GM12878 (cell line): ENCODE results near the gene HEBP2. TPM values are rescaled to one million over a fixed set of nuclear protein-coding genes. Genes with fewer than 3 reads are reported as not detected.

Experiments used
- BCL3 ChIP-seq: IDR thresholded peaks from 2 replicates; pipeline ENCODE4 v1.6.1; 2011; ENCODE audit warnings: borderline replicate concordance, low read depth, mild to moderate bottlenecking, moderate library complexity, low read length; ENCODE audit not compliant: insufficient read depth, poor library complexity, severe bottlenecking
- BRCA1 ChIP-seq: IDR thresholded peaks from 2 replicates; pipeline ENCODE4 v1.6.1; 2011; ENCODE audit warnings: low read depth, low read length, improper control_type of control experiment
- CBX5 ChIP-seq: sonication (generic); IDR thresholded peaks from 2 replicates; pipeline ENCODE4 v1.6.1; 2016; ENCODE audit warnings: low read depth, moderate library complexity, mild to moderate bottlenecking, inconsistent platforms
- CEBPB ChIP-seq, 2 experiments: fragments of 150-350 bp in 1 of 2; IDR thresholded peaks; 2 replicates each; pipeline ENCODE4 v1.6.1; 2012 to 2014; ENCODE audit warnings: low read depth in 2 of 2, low read length in 2 of 2, borderline replicate concordance in 1 of 2, inconsistent platforms in 1 of 2
- CHD2 ChIP-seq: IDR thresholded peaks from 2 replicates; pipeline ENCODE4 v1.6.1; 2011; ENCODE audit warnings: low read depth, low read length, improper control_type of control experiment, borderline replicate concordance
- CREM ChIP-seq: IDR thresholded peaks from 2 replicates; pipeline ENCODE4 v1.6.1; 2014; ENCODE audit warnings: antibody characterized with exemption, low read depth
- E4F1 ChIP-seq: fragments of 450-650 bp; IDR thresholded peaks from 2 replicates; pipeline ENCODE4 v1.6.1; 2018; ENCODE audit warnings: borderline replicate concordance, mild to moderate bottlenecking; ENCODE audit not compliant: partially characterized antibody
- EGR1 ChIP-seq, 2 experiments: IDR thresholded peaks; 1 replicate in 1 of 2; 2 replicates in 1 of 2; pipeline ENCODE4 v1.6.1; 2011 to 2012; ENCODE audit warnings: low read depth in 2 of 2, low read length in 2 of 2, borderline replicate concordance in 1 of 2, mild to moderate bottlenecking in 1 of 2, moderate library complexity in 1 of 2
- ESRRA ChIP-seq: IDR thresholded peaks from 2 replicates; pipeline ENCODE4 v1.6.1; 2012; ENCODE audit warnings: mild to moderate bottlenecking, low read length, improper control_type of control experiment
- IRF4 ChIP-seq: IDR thresholded peaks from 2 replicates; pipeline ENCODE4 v1.6.1; 2011; ENCODE audit warnings: low read depth, low read length
- KDM1A ChIP-seq: fragments of 200-600 bp; sonication (generic); IDR thresholded peaks from 2 replicates; pipeline ENCODE4 v1.6.1; 2016; ENCODE audit warnings: borderline replicate concordance
- MTA3 ChIP-seq: IDR thresholded peaks from 2 replicates; pipeline ENCODE4 v1.6.1; 2012; ENCODE audit warnings: low read length, inconsistent platforms, borderline replicate concordance
- NR2F1 ChIP-seq: fragments of 450-650 bp; conservative IDR thresholded peaks from 2 replicates; pipeline ENCODE4 v1.6.1; 2017; ENCODE audit warnings: mild to moderate bottlenecking
- PAX8 ChIP-seq: fragments of 450-650 bp; IDR thresholded peaks from 2 replicates; pipeline ENCODE4 v1.6.1; 2017; ENCODE audit warnings: mild to moderate bottlenecking, moderate library complexity
- RB1 ChIP-seq: fragments of 450-650 bp; formaldehyde crosslinking; IDR thresholded peaks from 2 replicates; pipeline ENCODE4 v1.6.1; 2017; ENCODE audit warnings: mild to moderate bottlenecking, borderline replicate concordance
- RELB ChIP-seq: fragments of 450-650 bp; IDR thresholded peaks from 2 replicates; pipeline ENCODE4 v1.6.1; 2017; ENCODE audit warnings: low read depth, mild to moderate bottlenecking, moderate library complexity
- RFX5 ChIP-seq: IDR thresholded peaks from 2 replicates; pipeline ENCODE4 v1.6.1; 2011; ENCODE audit warnings: low read depth, low read length, improper control_type of control experiment
- SIN3A ChIP-seq: IDR thresholded peaks from 2 replicates; pipeline ENCODE4 v1.6.1; 2012; ENCODE audit warnings: low read depth, low read length, improper control_type of control experiment
- SPI1 ChIP-seq: IDR thresholded peaks from 2 replicates; pipeline ENCODE4 v1.6.1; 2011; ENCODE audit warnings: low read depth, mild to moderate bottlenecking, low read length, moderate library complexity, borderline replicate concordance; ENCODE audit not compliant: insufficient read depth
- TCF12 ChIP-seq: IDR thresholded peaks from 2 replicates; pipeline ENCODE4 v1.6.1; 2011; ENCODE audit warnings: low read depth, mild to moderate bottlenecking, low read length
- USF1 ChIP-seq: IDR thresholded peaks from 2 replicates; pipeline ENCODE4 v1.6.1; 2011; ENCODE audit warnings: borderline replicate concordance, low read depth, mild to moderate bottlenecking, moderate library complexity, mixed read lengths, low read length; ENCODE audit not compliant: insufficient read depth; ENCODE audit errors: extremely low read length
- ZNF217 ChIP-seq: fragments of 450-650 bp; IDR thresholded peaks from 2 replicates; pipeline ENCODE4 v1.6.1; 2017; ENCODE audit warnings: antibody characterized with exemption, mild to moderate bottlenecking
- ZZZ3 ChIP-seq: IDR thresholded peaks from 2 replicates; pipeline ENCODE4 v1.6.1; 2011; ENCODE audit warnings: low read depth; ENCODE audit not compliant: control insufficient read depth, insufficient read length
- polyA plus RNA-seq, 11 experiments: library from polyadenylated mRNA; depleted of rRNA in 4 of 11; unstranded in 6 of 11; stranded (reverse) in 5 of 11; fragments of >200 nt; fragmentation: Nextera tagmentation in 4 of 11; fragmentation: Illumina TruSeq in 1 of 11; extraction: Ambion mirVana in 4 of 11; extraction: Trizol in 1 of 11; gene quantifications; 1 replicate in 1 of 11; 2 replicates in 10 of 11; pipeline versions ENCODE4 v1.2.1 to v1.2.3, GENCODE V29; 2011 to 2016; ENCODE audit warnings: inconsistent platforms in 2 of 11, missing spikeins in 2 of 11, low read depth in 1 of 11
- total RNA-seq, 4 experiments: library from RNA; depleted of rRNA in 3 of 4; stranded (reverse); fragments of >200 nt in 3 of 4; fragmentation: Illumina TruSeq in 1 of 4; extraction: Trizol in 1 of 4; gene quantifications; 2 replicates each; pipeline versions ENCODE4 v1.2.1 to v1.2.3, GENCODE V29; 2013 to 2021

Gene HEBP2
- total and polyA plus RNA-seq, 10 of the 15 experiments (the other 5 are each of a cell fraction or from before 2014, with no cell fraction given), result 3.8 to 41.8 (median 16.9) TPM

- no peak for TF ChIP-seq E4F1
- no peak for TF ChIP-seq USF1
- TF ChIP-seq BCL3, result no peak
- no peak for TF ChIP-seq ESRRA
- 0 out of 2 replicates have a peak, but pooled peaks have one; percentile 48 for TF ChIP-seq CREM
- 0 out of 2 replicates have a peak, but pooled peaks have one; percentile 36 for TF ChIP-seq CBX5
- TF ChIP-seq RB1, result peak; percentile 52; the same call in 1 of the 2 replicates
- peak; percentile 78; the same call in 1 of the 2 replicates for TF ChIP-seq TCF12
- TF ChIP-seq MTA3, result no peak
- no peak for TF ChIP-seq IRF4
- no peak for TF ChIP-seq KDM1A
- peak; percentile 76; the same call in 1 of the 2 replicates for TF ChIP-seq ZNF217
- TF ChIP-seq SIN3A, result 0 out of 2 replicates have a peak, but pooled peaks have one; percentile 10
- no peak for TF ChIP-seq CEBPB (IDR thresholded peaks at IDR 0.05; ENCODE audit: borderline replicate concordance in 1 of 2, low read depth in 2 of 2, low read length in 2 of 2)
- no peak for TF ChIP-seq PAX8
- peak in 1 of 2 experiments; percentile 80; a peak in 2 of 3 replicates for TF ChIP-seq EGR1 (IDR thresholded peaks at IDR 0.05; ENCODE audit: borderline replicate concordance in 1 of 2, low read depth in 2 of 2, low read length in 2 of 2)
- TF ChIP-seq RELB, result peak; percentile 36; the same call in 1 of the 2 replicates
- TF ChIP-seq NR2F1, result peak; percentile 77; the same call in 1 of the 2 replicates
- no peak for TF ChIP-seq BRCA1
- peak; percentile 61; the same call in 1 of the 2 replicates for TF ChIP-seq CHD2
- TF ChIP-seq RFX5, result no peak
- TF ChIP-seq SPI1, result peak; percentile 72
- no peak for TF ChIP-seq ZZZ3
Observed at GRCh38 chr6:138403801-138404665, at the start of gene HEBP2 (continued).
